HG03378 (cell line): ENCODE data around the gene HOXD10.

Source experiments
- ATAC-seq: cut with Tn5 transposase; IDR thresholded peaks from one replicate; pipeline ENCODE4 v1.9.1; 2021; ENCODE audit warnings: mild to moderate bottlenecking, moderate library complexity; ENCODE audit not compliant: unreplicated experiment

The HOXD10 gene

GRCh38 chr2:176132205-176133171, 15.9 kb downstream of the HOXD10 start:
- ATAC-seq: no peak

GRCh38 chr2:176133389-176133788, 16.8 kb downstream of the HOXD10 start:
- no peak for ATAC-seq

GRCh38 chr2:176134035-176134434, 17.5 kb downstream of the HOXD10 start:
- no peak for ATAC-seq

- no peak for ATAC-seq
Observed at GRCh38 chr2:176135035-176135440, 18.5 kb downstream of the HOXD10 start.

- ATAC-seq: no peak
Observed at GRCh38 chr2:176136374-176137251, 20.0 kb downstream of the HOXD10 start.

GRCh38 chr2:176137252-176137580, 20.6 kb downstream of the HOXD10 start:
- ATAC-seq: no peak

GRCh38 chr2:176137906-176138305, 21.3 kb downstream of the HOXD10 start:
- ATAC-seq: no peak

- no peak for ATAC-seq
Observed at GRCh38 chr2:176138526-176138922, 21.9 kb downstream of the HOXD10 start.

- ATAC-seq: no peak
Observed at GRCh38 chr2:176138923-176139660, 22.5 kb downstream of the HOXD10 start.

GRCh38 chr2:176139661-176140512, 23.3 kb downstream of the HOXD10 start:
- ATAC-seq: no peak

GRCh38 chr2:176140513-176141317, 24.1 kb downstream of the HOXD10 start:
- ATAC-seq: peak; percentile 79

- no peak for ATAC-seq
Observed at GRCh38 chr2:176142281-176142680, 25.7 kb downstream of the HOXD10 start.

- no peak for ATAC-seq
Observed at GRCh38 chr2:176145085-176145969, 28.7 kb downstream of the HOXD10 start.

GRCh38 chr2:176146101-176146500, 29.5 kb downstream of the HOXD10 start:
- no peak for ATAC-seq

GRCh38 chr2:176146645-176147044, 30.1 kb downstream of the HOXD10 start:
- ATAC-seq: no peak

GRCh38 chr2:176147210-176147799, 30.7 kb downstream of the HOXD10 start:
- no peak for ATAC-seq

GRCh38 chr2:176147800-176148496, 31.4 kb downstream of the HOXD10 start:
- ATAC-seq: no peak
